A673 (cell line): ENCODE measurements around the gene SH3RF3. TPM values are rescaled to one million over a fixed set of nuclear protein-coding genes. Genes with fewer than 3 reads are reported as not detected.

Source experiments
- BruUV-seq: library from RNA; stranded (reverse); fragments of 400-500 nt; replicated peaks from 2 replicates; lab custom pipeline; 2021; lab: Mats Ljungman, UMichigan
- CTCF ChIA-PET: fragments of 300-600 bp; sonication (Branson Sonifier 250); formaldehyde crosslinking; loops from one replicate; lab custom pipeline; 2022; ENCODE audit warnings: antibody characterized with exemption; lab: Charles Lee
- POLR2A ChIA-PET: fragments of 300-600 bp; sonication (Branson Sonifier 250); formaldehyde crosslinking; loops from one replicate; lab custom pipeline; 2022; ENCODE audit warnings: antibody characterized with exemption; ENCODE audit not compliant: low non-redundant PET; lab: Charles Lee
- DNase-seq: peaks from one replicate; pipeline ENCODE4 v3.0.0-alpha.2; 2015; ENCODE audit warnings: low spot score
- H3K27ac ChIP-seq: fragments of 200-600 bp; sonication (generic); 2 replicates; pipeline ENCODE4 v1.5.1; 2016; ENCODE audit warnings: mixed run types, low read depth, mild to moderate bottlenecking, mixed read lengths, antibody characterized with exemption, low read length; ENCODE audit not compliant: poor library complexity, severe bottlenecking
- H3K27me3 ChIP-seq: fragments of 200-600 bp; sonication (generic); replicated peaks from 2 replicates; pipeline ENCODE4 v1.6.1; 2017; ENCODE audit warnings: mixed run types, low read depth, mild to moderate bottlenecking, mixed read lengths, antibody characterized with exemption, low read length; ENCODE audit not compliant: insufficient read depth, poor library complexity
- H3K36me3 ChIP-seq: fragments of 200-600 bp; sonication (generic); 2 replicates; pipeline ENCODE4 v1.6.1; 2016; ENCODE audit warnings: mixed run types, mild to moderate bottlenecking, mixed read lengths, antibody characterized with exemption, low read length; ENCODE audit not compliant: insufficient read depth, poor library complexity, severe bottlenecking
- H3K4me1 ChIP-seq: fragments of 200-600 bp; sonication (generic); 2 replicates; pipeline ENCODE4 v1.6.1; 2017; ENCODE audit warnings: mixed run types, mild to moderate bottlenecking, mixed read lengths, antibody characterized with exemption, low read length; ENCODE audit not compliant: insufficient read depth, poor library complexity, severe bottlenecking
- H3K4me3 ChIP-seq: fragments of 200-600 bp; sonication (generic); 2 replicates; pipeline ENCODE4 v1.5.1; 2016; ENCODE audit warnings: low read depth, mixed run types, mild to moderate bottlenecking, mixed read lengths, low read length; ENCODE audit not compliant: poor library complexity, severe bottlenecking
- H3K9me3 ChIP-seq: fragments of 200-600 bp; sonication (generic); 2 replicates; pipeline ENCODE4 v1.6.1; 2016; ENCODE audit warnings: mixed run types, low read depth, mild to moderate bottlenecking, mixed read lengths, antibody characterized with exemption, low read length; ENCODE audit not compliant: poor library complexity, severe bottlenecking
- EZH2 ChIP-seq: fragments of 200-600 bp; sonication (generic); IDR thresholded peaks from 2 replicates; pipeline ENCODE4 v1.6.1; 2017; ENCODE audit warnings: borderline replicate concordance, low read depth, mild to moderate bottlenecking, mixed read lengths, antibody characterized with exemption, low read length; ENCODE audit not compliant: poor library complexity, severe bottlenecking
- intact Hi-C: fragments of 100-400 bp; cut with micrococcal nuclease; formaldehyde crosslinking; loops from one replicate; pipeline ENCODE4 v1.10.0; 2022; ENCODE audit not compliant: unreplicated experiment
- total RNA-seq: library from RNA; stranded (reverse); gene quantifications from 2 replicates; pipeline ENCODE4 v1.2.3, GENCODE V29; 2021
- TF ChIP-seq, protein P1 (sequence below): fragments of 300-800, 200-600 bp; sonication (generic); conservative IDR thresholded peaks from 2 replicates; pipeline ENCODE4 v1.5.1; 2017; ENCODE audit warnings: low read depth, mild to moderate bottlenecking, antibody characterized with exemption, low read length, moderate library complexity, mixed read lengths

The SH3RF3 gene
- total RNA-seq, 1 experiment from 2014 or later: 0.15 TPM

DNA sequence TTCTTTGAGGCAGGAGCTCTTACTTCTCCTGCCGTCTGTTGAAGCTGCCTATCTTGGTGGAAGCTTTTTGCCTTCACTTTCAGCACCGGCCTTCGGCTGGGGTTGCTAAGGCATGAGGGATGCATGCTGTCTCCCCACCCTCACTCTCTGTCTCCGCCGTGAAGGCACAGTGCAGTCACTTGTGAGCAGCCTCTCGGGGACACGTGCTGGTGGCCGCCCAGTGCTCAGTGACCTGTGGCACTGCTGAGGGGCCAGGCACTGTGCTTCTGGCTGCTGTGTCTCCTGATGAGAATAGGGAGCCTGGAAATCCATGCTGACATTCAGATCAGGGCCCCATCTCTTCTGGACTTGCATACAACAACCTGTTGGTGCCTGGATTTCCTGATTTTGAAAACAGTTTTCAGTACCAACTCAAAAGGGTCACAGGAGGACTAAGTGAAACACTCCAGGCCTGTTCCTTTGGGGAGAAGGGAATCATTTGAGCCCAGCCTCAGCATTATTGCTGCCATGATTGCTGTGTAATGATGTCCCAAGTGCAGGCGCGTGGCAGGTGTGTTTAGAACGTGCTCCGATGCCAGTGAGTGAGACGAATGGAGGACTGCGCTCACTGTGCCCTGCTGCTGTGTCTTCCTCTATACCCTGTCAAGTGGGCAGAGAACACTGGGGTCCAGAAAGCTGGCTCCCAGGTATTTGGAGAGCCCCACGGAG, 266.6 kb downstream of the SH3RF3 start:
- CTCF ChIA-PET: no interaction called here

DNA sequence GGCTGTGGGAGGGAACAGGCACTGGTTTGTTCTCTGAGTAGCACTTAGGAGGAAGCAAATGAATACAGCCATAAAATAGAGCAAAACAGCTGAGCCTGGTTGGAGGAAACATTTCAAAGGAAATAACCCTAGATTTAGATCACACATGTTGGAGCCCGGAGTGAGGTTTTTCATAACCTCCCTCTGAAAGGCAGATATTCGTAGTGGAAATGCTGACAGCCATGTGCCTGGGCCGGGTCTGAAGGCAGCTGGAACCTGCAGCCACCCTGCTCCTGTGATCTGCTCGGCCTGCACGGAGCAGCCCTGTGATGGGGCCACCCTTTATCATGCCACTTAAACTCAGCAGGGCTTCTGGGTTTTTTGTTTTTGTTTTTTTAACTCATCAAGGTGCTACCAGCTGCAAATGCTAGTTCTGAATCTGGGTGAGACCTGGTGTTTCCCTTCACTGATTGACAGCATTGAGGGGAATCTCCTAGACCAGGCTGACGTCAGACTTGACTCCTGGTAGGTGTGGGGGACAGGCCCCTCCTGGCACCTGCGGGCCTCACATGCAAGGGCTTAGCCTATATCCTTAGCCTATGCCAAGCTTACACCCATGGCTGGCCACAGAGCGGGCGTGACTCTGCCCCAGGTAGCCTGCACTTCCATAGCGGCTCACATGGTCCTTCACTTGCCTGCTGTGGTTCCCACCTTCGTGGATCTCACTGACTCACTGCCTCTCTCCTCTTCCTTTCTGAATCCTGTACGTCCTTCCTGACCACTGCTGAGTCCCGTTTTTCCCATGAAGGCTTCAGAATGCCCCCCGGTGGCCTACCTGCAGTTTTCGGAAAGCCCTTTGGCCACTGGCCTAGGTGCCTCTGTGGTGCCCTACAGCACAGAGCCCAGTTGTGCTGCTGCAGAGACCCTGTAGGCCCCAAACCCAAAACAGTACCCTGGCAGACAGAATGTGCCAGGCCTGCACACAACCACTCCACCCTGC, 267.5 kb downstream of the SH3RF3 start:
- no peaks in the 10 kb centered on the region for H3K36me3 ChIP-seq
- POLR2A ChIA-PET: no interaction called here
- H3K9me3 ChIP-seq: no peaks in the 10 kb centered on the region
- H3K4me1 ChIP-seq: no peaks in the 10 kb centered on the region
- TF ChIP-seq, protein P1, sequence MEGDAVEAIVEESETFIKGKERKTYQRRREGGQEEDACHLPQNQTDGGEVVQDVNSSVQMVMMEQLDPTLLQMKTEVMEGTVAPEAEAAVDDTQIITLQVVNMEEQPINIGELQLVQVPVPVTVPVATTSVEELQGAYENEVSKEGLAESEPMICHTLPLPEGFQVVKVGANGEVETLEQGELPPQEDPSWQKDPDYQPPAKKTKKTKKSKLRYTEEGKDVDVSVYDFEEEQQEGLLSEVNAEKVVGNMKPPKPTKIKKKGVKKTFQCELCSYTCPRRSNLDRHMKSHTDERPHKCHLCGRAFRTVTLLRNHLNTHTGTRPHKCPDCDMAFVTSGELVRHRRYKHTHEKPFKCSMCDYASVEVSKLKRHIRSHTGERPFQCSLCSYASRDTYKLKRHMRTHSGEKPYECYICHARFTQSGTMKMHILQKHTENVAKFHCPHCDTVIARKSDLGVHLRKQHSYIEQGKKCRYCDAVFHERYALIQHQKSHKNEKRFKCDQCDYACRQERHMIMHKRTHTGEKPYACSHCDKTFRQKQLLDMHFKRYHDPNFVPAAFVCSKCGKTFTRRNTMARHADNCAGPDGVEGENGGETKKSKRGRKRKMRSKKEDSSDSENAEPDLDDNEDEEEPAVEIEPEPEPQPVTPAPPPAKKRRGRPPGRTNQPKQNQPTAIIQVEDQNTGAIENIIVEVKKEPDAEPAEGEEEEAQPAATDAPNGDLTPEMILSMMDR: no peak
- TF ChIP-seq EZH2: no peak
- intact Hi-C loops: no loop called here
- DNase-seq: no peak
- no peak overlapping the region for H3K27ac ChIP-seq
- no peak overlapping the region for H3K4me3 ChIP-seq
- BruUV-seq: no TSS peak
- no peaks in the 10 kb centered on the region for H3K27me3 ChIP-seq
- CTCF ChIA-PET: no interaction called here

More for the DNA sequence above, 266.6 kb downstream of the SH3RF3 start:
- no peak for TF ChIP-seq EZH2
- TF ChIP-seq, protein P1: no peak
- Histone ChIP-seq H3K36me3 (no peaks in the 10 kb centered on the region), H3K27me3 (no peaks in the 10 kb centered on the region), H3K9me3 (no peaks in the 10 kb centered on the region), H3K4me1 (no peaks in the 10 kb centered on the region), H3K4me3 (no peak overlapping the region), H3K27ac (no peak overlapping the region)
- POLR2A ChIA-PET: no interaction called here
- BruUV-seq: no TSS peak
- intact Hi-C loops: no loop called here
- DNase-seq: no peak

DNA sequence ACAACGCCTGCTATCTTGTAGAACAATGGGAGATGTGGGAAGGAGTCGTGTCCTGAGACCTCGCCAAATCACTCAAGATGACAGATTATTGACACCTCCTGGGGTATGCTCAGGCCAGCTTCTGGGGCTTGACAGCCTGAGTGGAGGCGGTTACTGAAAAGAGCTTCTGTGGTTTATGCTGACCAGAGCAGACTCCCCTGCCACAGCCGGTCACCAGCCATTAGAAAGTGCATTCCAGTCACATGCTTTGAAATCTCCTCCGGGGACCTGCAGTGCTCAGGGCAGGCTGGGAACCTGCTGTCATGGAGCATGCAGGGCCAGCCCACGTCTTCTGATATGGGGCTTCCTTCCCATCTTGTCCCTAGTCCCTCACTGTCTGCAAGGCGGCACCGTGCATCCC, 268.9 kb downstream of the SH3RF3 start:
- POLR2A ChIA-PET: no interaction called here
- no peak for DNase-seq
- no peak overlapping the region for H3K4me3 ChIP-seq
- H3K36me3 ChIP-seq: no peaks in the 10 kb centered on the region
- intact Hi-C loops: no loop called here
- H3K9me3 ChIP-seq: no peaks in the 10 kb centered on the region
- H3K27ac ChIP-seq: no peak overlapping the region
- no peaks in the 10 kb centered on the region for H3K27me3 ChIP-seq
- H3K4me1 ChIP-seq: no peaks in the 10 kb centered on the region
- no TSS peak for BruUV-seq
- no peak for TF ChIP-seq EZH2
- TF ChIP-seq, protein P1: no peak
- CTCF ChIA-PET: no interaction called here
